GM19328 (cell line): ENCODE results near the gene STAT6.
"Not testable (repeated sequence)": the region's sequence is repeated elsewhere in the genome, so short reads cannot be mapped to it uniquely, and the experiment has no call there.

Experiments used
- ATAC-seq: cut with Tn5 transposase; IDR thresholded peaks from one replicate; pipeline ENCODE4 v1.9.1; 2021; ENCODE audit warnings: mild to moderate bottlenecking, moderate library complexity; ENCODE audit not compliant: unreplicated experiment

The STAT6 gene

DNA sequence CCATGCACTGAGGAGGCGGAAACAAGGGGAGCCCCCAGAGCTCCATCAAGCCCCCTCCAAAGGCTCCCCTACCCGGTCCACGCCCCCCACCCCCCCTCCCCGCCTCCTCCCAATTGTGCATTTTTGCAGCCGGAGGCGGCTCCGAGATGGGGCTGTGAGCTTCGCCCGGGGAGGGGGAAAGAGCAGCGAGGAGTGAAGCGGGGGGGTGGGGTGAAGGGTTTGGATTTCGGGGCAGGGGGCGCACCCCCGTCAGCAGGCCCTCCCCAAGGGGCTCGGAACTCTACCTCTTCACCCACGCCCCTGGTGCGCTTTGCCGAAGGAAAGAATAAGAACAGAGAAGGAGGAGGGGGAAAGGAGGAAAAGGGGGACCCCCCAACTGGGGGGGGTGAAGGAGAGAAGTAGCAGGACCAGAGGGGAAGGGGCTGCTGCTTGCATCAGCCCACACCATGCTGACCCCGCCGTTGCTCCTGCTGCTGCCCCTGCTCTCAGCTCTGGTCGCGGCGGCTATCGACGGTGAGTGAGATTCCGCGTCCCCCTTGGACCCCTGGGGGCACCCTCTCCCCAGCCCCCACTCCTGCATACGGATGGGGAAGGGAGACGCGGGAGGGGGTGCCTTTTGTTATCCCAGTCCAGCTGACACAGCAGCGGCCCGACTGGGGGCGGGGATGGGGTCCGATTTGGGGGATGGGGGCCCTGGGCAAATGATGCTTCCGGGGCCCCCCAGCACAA lies 17.5 kb upstream of the STAT6 start:
- no peak for ATAC-seq

DNA sequence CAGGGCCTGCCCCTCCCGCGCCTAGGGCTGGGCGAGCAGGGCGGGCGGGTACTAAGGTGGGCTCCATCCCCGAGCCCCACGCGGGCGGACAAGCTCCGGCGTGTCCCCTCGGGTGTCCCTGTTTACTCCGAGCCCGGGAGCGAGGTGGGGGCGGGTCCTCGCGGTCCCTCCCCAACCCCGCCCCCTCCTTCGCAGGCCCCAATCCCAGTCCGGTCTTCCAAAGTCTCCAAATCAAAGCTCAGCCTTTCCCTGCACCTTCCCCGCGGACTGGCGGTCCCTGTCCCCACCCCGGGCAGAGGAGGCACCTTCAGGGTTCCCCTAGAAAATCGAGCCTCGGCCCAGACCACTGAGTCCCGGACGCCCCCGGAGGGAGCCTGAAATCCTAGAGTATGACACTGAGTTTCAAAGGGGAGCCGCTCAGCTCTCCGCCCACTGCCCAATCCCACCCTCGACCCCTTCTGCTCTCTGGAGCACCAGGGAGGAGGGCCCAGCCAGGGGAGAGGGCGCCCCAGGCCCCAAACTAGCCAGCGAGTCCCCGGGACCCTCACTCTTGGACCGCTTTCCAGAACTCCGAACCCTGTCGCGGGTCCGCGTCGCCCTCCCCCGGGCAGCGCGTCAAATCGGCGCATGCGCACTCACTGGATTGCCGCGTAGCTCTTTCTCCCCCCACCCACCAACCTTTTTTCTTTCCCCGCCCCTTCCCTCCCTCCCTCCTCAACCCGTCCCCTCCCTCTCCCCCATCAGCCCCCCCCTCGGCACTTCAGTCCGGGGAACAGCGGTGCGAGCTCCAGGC lies 16.8 kb upstream of the STAT6 start, which contains the start of gene LRP1:
TSS of gene LRP1 (plus strand) at position 758 of the 793 bp plus-strand sequence. CDS start 482 bp downstream, outside the sequence.
- ATAC-seq, result no peak

- ATAC-seq, result no peak
Measured at GRCh38 chr12:57127101-57127725, 16.1 kb upstream of the STAT6 start.

DNA sequence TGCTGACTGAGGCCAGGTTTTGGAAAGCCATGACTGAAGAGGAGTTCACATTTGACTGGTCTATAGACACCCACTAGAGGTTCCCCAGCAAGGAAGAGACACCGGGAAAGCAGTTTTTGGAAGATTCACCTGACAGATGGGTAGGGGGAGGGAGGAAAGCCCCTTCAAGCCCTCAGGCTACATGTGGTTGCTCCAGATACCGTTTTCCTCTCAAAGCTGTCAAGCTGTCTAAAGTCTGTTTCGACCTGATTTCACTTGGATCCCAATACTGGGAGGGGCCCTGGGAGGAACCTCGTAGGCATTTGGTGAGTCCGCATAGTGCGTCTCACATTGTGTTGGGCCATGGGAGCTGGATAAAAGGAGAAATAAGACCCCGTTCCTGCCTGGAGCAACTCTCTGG lies 15.4 kb upstream of the STAT6 start:
- ATAC-seq, result no peak

- no peak for ATAC-seq
Measured at GRCh38 chr12:57126061-57126460, 14.9 kb upstream of the STAT6 start.

DNA sequence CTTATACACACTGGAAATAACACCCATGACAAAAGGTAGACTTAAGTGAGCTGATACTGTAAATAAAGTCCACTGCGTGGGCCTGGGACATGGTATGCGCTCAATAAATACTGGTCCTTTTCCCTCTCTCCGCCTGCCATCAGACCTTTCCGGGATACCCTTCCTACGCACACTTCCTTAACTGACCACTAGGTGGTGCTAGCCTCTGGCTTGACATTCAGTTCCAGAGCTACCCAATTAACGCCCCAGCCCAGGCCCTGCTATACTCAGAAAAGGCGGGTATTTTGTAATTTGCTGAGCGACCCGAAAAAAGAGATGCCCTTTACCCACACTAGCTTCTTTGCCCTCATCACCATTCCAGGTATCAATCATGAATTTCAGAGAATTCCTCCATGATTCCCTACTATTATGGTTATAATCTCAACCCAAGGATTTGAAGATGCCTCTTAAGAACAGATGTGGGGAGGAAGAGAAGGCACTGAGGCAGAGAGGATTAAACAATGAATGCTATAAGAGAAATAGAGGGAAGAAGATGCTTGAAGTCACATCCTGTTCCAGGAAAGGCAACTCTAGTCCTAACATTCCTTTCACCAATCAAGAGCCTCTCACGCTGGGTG lies 13.2 kb upstream of the STAT6 start:
- ATAC-seq, result no peak

DNA sequence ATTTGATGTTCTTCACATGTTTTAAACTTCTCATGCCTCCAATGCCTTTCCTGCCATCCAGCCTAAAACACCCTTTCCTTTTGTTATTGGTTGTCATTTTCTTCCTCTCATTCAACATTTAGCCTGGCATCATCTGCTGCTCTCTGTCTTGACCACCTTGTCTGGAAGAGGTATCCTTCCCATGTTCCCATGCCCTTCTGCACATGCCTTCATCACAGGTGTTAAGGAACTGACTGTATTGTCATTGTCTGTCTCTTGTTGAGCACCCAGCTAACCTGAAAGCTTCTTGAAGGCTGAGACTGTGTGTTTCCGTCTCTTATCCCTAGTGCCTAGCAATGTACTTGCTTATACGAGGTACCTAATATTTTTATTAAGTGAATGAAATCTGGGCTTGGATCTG lies 12.7 kb upstream of the STAT6 start:
- ATAC-seq, result no peak

DNA sequence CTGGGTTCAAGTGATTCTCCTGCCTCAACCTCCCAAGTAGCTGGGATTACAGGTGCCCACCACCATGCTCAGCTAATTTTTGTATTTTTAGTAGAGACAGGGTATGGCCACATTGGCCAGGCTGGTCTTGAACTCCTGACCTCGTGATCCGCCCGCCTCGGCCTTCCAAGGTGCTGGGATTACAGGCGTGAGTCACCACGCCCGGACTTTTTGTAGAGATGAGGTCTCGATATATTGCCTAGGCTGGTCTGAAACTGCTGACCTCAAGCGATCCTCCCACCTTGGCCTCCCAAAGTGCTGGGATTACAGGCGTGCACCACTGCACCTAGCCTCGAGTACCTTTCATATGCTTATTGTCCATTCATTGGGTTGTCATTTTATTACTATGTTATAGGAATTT lies 9.6 kb upstream of the STAT6 start:
- not testable (repeated sequence) for ATAC-seq

DNA sequence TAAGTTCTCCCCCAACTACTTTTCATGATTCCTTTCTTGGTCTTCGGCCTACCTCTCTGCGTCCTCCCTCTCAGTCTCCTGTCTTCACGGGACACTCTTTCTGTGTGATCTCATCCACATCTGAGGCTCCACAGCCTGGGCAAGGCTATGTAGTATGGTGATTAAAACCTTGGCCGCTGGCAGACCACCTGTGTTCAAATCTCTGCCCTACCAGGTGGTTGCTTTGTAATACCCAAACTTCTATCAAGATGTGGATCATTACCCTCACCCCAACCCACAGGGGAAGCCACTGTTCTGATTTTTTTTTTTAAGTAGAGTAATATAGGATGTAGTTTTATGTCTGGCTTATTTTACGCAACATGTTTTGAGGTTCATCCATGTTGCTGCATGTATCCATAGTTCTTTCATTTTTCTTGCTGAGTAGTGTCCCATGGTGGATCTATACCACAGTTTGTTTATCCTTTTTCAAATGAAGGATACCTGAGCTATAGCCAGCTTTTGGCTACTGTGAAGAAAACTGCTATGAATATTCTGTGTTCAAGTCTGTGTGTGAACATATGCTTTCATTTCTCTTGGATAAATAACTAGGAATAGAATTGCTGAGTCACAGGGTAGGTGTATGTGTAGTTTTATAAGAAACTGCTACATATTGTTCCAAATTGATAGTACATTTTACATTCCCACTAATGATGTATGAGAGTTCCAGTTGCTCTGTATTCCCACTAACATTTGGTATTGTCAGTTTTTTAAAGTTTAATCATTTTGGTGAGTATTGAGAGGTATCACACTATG lies 8.3 kb upstream of the STAT6 start:
- no peak for ATAC-seq

- no peak for ATAC-seq
Measured at GRCh38 chr12:57118711-57119271, 7.6 kb upstream of the STAT6 start.

GRCh38 chr12:57116580-57117281 lies 5.6 kb upstream of the STAT6 start:
- no peak for ATAC-seq

DNA sequence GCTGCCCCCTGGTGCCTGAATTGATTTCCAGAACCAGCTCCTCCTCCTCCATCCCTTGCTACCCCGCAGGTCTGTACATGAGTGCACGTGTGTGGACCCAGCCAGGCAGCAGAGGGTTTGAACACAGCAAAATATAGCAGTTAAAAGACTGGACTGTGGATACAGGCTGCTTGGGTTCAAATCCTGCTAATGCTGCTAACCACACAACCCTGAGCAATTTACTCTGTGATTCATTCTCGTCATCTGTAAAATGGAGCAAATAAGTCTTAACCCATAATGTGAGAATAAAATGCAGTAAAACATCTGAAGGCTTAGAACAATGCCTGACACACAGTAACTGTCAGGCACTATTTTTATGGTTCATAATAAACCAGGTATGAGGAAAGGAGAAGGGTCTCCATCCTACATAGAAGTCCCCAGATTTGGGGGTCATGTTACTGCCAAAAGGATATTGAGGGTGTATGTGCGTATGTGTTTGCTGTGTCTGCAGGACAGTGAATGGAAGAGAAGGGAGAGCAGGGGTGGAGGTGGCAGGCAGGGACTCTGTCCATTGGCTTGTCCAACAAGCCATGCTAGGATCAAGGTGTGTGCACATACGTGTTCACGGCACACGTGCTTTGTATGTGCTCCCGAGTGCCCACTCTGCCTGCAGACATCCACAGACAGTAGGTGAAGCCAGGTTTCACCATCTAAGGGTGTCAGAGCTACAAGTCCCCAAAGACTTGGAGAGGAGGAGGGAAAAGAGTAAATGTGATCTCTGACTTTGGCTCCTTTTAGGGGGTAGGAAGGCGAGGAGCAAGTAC lies 1.5 kb upstream of the STAT6 start:
- no peak for ATAC-seq

- ATAC-seq, result no peak
Measured at GRCh38 chr12:57110104-57111030, 795 bp downstream of the STAT6 start.

GRCh38 chr12:57109207-57110103 lies 1.7 kb downstream of the STAT6 start:
- no peak for ATAC-seq

DNA sequence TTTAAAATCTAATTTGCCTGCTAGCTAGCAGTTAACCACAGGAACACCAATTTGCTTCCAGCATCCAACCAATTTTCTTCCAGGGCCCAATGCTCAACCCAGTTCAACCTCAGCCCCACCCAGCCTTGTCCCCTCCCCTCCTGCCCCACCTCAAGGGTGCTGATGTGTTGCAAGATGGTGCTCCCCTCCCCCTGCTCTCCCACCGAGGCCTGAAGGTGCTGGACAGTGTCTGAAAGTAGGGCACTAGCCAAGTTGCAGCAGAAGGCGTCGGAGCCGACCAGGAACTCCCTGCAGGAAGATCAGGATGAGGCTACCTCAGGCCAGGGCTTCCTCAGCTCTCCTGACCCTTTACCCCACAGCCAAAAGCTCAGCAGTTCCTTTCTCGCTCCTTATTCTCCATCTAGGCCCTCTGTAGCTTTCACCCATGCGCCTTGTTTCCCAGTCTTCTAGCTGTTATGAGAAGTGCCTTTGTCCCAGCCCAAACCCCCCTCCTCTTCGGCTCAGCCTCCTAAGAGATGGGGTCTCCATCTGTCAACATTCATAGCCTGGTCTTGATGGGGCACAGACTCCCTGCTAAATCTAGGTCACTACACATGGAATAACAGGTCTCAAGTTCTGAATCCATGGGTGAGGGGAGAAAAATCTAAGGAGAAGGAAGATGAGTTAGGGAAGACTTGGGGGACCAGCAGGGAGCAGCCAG lies 3.6 kb downstream of the STAT6 start:
- no peak for ATAC-seq
